PC-9 (cell line): ENCODE measurements around the gene BCAS3. TPM values are rescaled to one million over a fixed set of nuclear protein-coding genes. Genes with fewer than 3 reads are reported as not detected.

Experiments used
- BruUV-seq: library from RNA; stranded (reverse); fragments of 400-500 nt; replicated peaks from 2 replicates; lab custom pipeline; 2021; lab: Mats Ljungman, UMichigan
- CTCF ChIA-PET: fragments of 300-600 bp; sonication (Branson Sonifier 250); formaldehyde crosslinking; loops from one replicate; lab custom pipeline; 2022; ENCODE audit warnings: antibody characterized with exemption; lab: Charles Lee
- POLR2A ChIA-PET: fragments of 300-600 bp; sonication (Branson Sonifier 250); formaldehyde crosslinking; loops from one replicate; lab custom pipeline; 2022; ENCODE audit warnings: antibody characterized with exemption; ENCODE audit not compliant: unreplicated experiment; lab: Charles Lee
- DNase-seq, 2 experiments: peaks; one replicate each; pipeline versions ENCODE4 v3.0.0 to v3.0.0-alpha.2; 2015 to 2022; ENCODE audit warnings: mixed read lengths in 1 of 2
- H2AFZ ChIP-seq: fragments of 200-600 bp; sonication (generic); 2 replicates; pipeline ENCODE4 v1.8.1; 2017; ENCODE audit warnings: antibody characterized with exemption
- H3F3A ChIP-seq: fragments of 200-600 bp; sonication (generic); 2 replicates; pipeline ENCODE4 v1.8.1; 2017; ENCODE audit warnings: antibody characterized with exemption, mild to moderate bottlenecking, low read depth; ENCODE audit not compliant: insufficient read depth
- H3K27ac ChIP-seq: fragments of 200-600 bp; sonication (generic); 2 replicates; pipeline ENCODE4 v1.6.1; 2016; ENCODE audit warnings: mixed run types
- H3K27me3 ChIP-seq: fragments of 200-600 bp; sonication (generic); 2 replicates; pipeline ENCODE4 v1.6.1; 2016; ENCODE audit warnings: low read depth, mixed run types; ENCODE audit not compliant: insufficient read depth
- H3K36me3 ChIP-seq: fragments of 200-600 bp; sonication (generic); 2 replicates; pipeline ENCODE4 v1.6.1; 2016; ENCODE audit warnings: low read depth, mixed run types
- H3K4me1 ChIP-seq: fragments of 200-600 bp; sonication (generic); replicated peaks from 2 replicates; pipeline ENCODE4 v1.6.1; 2016; ENCODE audit warnings: mixed run types; ENCODE audit not compliant: insufficient read depth
- H3K4me2 ChIP-seq: fragments of 200-600 bp; sonication (generic); 2 replicates; pipeline ENCODE4 v1.6.1; 2017; ENCODE audit warnings: mixed run types
- H3K4me3 ChIP-seq: fragments of 200-600 bp; sonication (generic); 2 replicates; pipeline ENCODE4 v1.6.1; 2016; ENCODE audit warnings: mixed run types
- H3K79me2 ChIP-seq: fragments of 200-600 bp; sonication (generic); 2 replicates; pipeline ENCODE4 v1.6.1; 2017; ENCODE audit warnings: low read depth, mixed run types
- H3K9me2 ChIP-seq: fragments of 200-600 bp; sonication (generic); 2 replicates; pipeline ENCODE4 v1.8.1; 2017; ENCODE audit warnings: mild to moderate bottlenecking; ENCODE audit not compliant: insufficient read depth
- H3K9me3 ChIP-seq: fragments of 200-600 bp; sonication (generic); 2 replicates; pipeline ENCODE4 v1.8.1; 2016; ENCODE audit warnings: low read depth; ENCODE audit not compliant: insufficient read depth
- H4K20me1 ChIP-seq: fragments of 200-600 bp; sonication (generic); 2 replicates; pipeline ENCODE4 v1.8.1; 2017; ENCODE audit not compliant: insufficient read depth
- EZH2 ChIP-seq: fragments of 200-600 bp; sonication (generic); IDR thresholded peaks from 2 replicates; pipeline ENCODE4 v1.8.0; 2017; ENCODE audit warnings: antibody characterized with exemption, low read depth
- intact Hi-C: fragments of 100-400 bp; cut with micrococcal nuclease; formaldehyde crosslinking; loops from one replicate; pipeline ENCODE4 v1.10.0; 2022; ENCODE audit not compliant: unreplicated experiment
- total RNA-seq: library from RNA; stranded (reverse); gene quantifications from 2 replicates; pipeline ENCODE4 v1.2.3, GENCODE V29; 2021
- TF ChIP-seq, protein P1 (sequence below): fragments of 200-600 bp; sonication (generic); conservative IDR thresholded peaks from 2 replicates; pipeline ENCODE4 v1.6.1; 2017; ENCODE audit warnings: mixed run types, antibody characterized with exemption, mild to moderate bottlenecking, moderate library complexity

Gene BCAS3
- total RNA-seq, 1 experiment from 2014 or later = 26.0 TPM

DNA sequence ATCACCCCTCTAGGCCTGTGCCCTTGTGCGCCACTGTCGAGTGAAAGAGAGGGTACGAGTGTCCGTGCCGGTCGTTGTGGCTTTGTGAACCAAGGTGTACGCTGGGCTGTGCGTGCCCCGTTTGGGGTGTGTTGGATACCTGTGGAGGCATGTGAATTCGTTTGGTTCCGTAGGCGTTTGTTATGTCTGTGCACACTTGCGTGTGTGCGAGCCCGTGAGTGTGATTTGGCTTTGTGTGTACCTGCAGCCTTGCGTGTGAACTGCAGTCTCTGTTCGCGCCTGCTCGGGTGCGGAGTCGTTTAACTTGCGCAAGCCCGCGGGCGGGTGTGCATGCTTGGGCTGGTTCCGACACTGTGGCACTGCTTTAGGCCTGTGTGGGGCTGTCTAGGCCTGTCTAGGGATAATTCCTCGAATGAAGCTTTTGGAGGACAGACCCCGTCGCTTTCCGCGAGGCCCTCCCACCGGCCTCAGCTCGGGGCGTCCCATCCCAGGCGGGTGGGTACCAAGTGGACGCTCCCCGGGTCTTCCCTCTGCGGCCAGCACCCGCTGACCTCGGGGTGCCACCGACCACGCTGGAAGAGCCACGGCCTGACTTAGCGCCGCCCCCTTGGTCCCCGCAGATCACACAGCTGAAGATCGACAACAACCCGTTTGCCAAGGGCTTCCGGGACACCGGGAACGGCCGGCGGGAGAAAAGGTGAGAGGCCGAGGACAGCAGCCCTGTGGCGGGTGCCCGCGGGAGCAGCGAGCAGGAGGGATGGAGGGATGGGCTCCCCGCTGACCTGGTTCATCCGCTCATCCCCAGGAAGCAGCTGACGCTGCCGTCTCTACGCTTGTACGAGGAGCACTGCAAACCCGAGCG, 726.4 kb downstream of the BCAS3 start:
- TF ChIP-seq, protein P1, sequence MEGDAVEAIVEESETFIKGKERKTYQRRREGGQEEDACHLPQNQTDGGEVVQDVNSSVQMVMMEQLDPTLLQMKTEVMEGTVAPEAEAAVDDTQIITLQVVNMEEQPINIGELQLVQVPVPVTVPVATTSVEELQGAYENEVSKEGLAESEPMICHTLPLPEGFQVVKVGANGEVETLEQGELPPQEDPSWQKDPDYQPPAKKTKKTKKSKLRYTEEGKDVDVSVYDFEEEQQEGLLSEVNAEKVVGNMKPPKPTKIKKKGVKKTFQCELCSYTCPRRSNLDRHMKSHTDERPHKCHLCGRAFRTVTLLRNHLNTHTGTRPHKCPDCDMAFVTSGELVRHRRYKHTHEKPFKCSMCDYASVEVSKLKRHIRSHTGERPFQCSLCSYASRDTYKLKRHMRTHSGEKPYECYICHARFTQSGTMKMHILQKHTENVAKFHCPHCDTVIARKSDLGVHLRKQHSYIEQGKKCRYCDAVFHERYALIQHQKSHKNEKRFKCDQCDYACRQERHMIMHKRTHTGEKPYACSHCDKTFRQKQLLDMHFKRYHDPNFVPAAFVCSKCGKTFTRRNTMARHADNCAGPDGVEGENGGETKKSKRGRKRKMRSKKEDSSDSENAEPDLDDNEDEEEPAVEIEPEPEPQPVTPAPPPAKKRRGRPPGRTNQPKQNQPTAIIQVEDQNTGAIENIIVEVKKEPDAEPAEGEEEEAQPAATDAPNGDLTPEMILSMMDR = no peak
- TF ChIP-seq EZH2 = no peak
- Histone ChIP-seq H4K20me1 (no peaks in the 10 kb centered on the region), H3K4me3 (no peak overlapping the region), H3K9me3 (no peaks in the 10 kb centered on the region), H3F3A (no peaks in the 10 kb centered on the region), H3K27ac (no peak overlapping the region), H2AFZ (no peak overlapping the region), H3K79me2 (no peaks in the 10 kb centered on the region), H3K9me2 (no peaks in the 10 kb centered on the region), H3K4me2 (no peak overlapping the region), H3K27me3 (no peaks in the 10 kb centered on the region), H3K36me3 (no peaks in the 10 kb centered on the region), H3K4me1 (no peaks in the 10 kb centered on the region; the same call in 1 of the 2 replicates)
- POLR2A ChIA-PET = no interaction called here
- CTCF ChIA-PET = no interaction called here
- no peak for DNase-seq
- BruUV-seq = no TSS peak
- intact Hi-C loops = no loop called here

DNA sequence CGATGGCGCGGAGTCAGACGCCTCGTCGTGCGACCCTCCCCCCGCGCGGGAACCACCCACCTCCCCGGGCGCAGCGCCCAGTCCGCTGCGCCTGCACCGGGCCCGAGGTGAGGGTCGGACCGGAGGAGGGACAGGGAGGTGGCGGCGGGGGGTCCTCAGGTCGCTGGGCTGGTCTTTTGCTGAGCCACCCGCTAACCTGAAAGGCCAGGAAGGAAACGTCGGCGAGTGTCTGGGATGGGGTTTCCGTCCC, 726.9 kb downstream of the BCAS3 start:
- intact Hi-C loops = no loop called here
- no peaks in the 10 kb centered on the region; the same call in 1 of the 2 replicates for H3K4me1 ChIP-seq
- H3F3A ChIP-seq = no peaks in the 10 kb centered on the region
- no peak for DNase-seq
- no peaks in the 10 kb centered on the region for H3K9me2 ChIP-seq
- TF ChIP-seq, protein P1 = no peak
- no peak for TF ChIP-seq EZH2
- ChIA-PET CTCF (no interaction called here), POLR2A (no interaction called here)
- BruUV-seq = no TSS peak
- H3K36me3 ChIP-seq = no peaks in the 10 kb centered on the region
- H3K4me2 ChIP-seq = no peak overlapping the region
- no peaks in the 10 kb centered on the region for H4K20me1 ChIP-seq
- H3K27ac ChIP-seq = no peak overlapping the region
- no peak overlapping the region for H2AFZ ChIP-seq
- H3K4me3 ChIP-seq = no peak overlapping the region
- no peaks in the 10 kb centered on the region for H3K79me2 ChIP-seq
- H3K27me3 ChIP-seq = no peaks in the 10 kb centered on the region
- H3K9me3 ChIP-seq = no peaks in the 10 kb centered on the region

DNA sequence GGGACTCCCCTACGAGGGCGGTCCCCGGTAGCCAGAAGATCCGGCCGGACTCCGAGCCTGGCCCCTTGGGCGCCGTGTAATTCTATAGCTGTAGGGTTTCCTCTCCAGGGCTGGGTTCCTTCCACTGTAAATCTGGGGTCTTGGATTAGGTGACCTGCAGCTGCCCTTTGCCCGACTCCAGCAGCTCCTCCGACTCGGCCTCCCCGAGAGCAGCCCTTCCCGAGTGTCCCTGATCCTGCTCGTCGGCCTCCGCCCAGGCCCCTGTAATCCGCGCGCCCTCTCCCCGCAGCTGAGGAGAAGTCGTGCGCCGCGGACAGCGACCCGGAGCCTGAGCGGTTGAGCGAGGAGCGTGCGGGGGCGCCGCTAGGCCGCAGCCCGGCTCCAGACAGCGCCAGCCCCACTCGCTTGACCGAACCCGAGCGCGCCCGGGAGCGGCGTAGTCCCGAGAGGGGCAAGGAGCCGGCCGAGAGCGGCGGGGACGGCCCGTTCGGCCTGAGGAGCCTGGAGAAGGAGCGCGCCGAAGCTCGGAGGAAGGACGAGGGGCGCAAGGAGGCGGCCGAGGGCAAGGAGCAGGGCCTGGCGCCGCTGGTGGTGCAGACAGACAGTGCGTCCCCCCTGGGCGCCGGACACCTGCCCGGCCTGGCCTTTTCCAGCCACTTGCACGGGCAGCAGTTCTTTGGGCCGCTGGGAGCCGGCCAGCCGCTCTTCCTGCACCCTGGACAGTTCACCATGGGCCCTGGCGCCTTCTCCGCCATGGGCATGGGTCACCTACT, 727.4 kb downstream of the BCAS3 start:
- no peaks in the 10 kb centered on the region for H3K79me2 ChIP-seq
- no TSS peak for BruUV-seq
- H3K4me3 ChIP-seq = no peak overlapping the region
- no peaks in the 10 kb centered on the region for H4K20me1 ChIP-seq
- no peaks in the 10 kb centered on the region for H3F3A ChIP-seq
- intact Hi-C loops = no loop called here
- DNase-seq = no peak
- no peaks in the 10 kb centered on the region for H3K36me3 ChIP-seq
- no peak overlapping the region for H3K4me2 ChIP-seq
- no peaks in the 10 kb centered on the region for H3K9me2 ChIP-seq
- CTCF ChIA-PET = no interaction called here
- POLR2A ChIA-PET = no interaction called here
- H3K4me1 ChIP-seq = no peaks in the 10 kb centered on the region; the same call in 1 of the 2 replicates
- H3K27me3 ChIP-seq = no peaks in the 10 kb centered on the region
- H3K27ac ChIP-seq = no peak overlapping the region
- TF ChIP-seq, protein P1 = no peak
- no peaks in the 10 kb centered on the region for H3K9me3 ChIP-seq
- H2AFZ ChIP-seq = no peak overlapping the region
